H9 (cell line): ENCODE results near the gene MT1M. TPM values are rescaled to one million over a fixed set of nuclear protein-coding genes. Genes with fewer than 3 reads are reported as not detected.

Experiments
- DNase-seq: peaks from one replicate; pipeline ENCODE4 v3.0.0-alpha.2; 2017
- H2AFZ ChIP-seq: one replicate; pipeline ENCODE4 v1.6.1; 2013; ENCODE audit warnings: mild to moderate bottlenecking, low read length, control low read depth, moderate library complexity
- H2AK5ac ChIP-seq: 2 replicates; pipeline ENCODE4 v1.6.1; 2013; ENCODE audit warnings: low read length, control low read depth, mixed read lengths; ENCODE audit not compliant: insufficient read length
- H2BK120ac ChIP-seq: one replicate; pipeline ENCODE4 v1.6.1; 2013; ENCODE audit warnings: low read depth, mild to moderate bottlenecking, low read length, control low read depth, inconsistent platforms; ENCODE audit not compliant: poor library complexity, severe bottlenecking
- H2BK12ac ChIP-seq: 2 replicates; pipeline ENCODE4 v1.6.1; 2013; ENCODE audit warnings: low read length, control low read depth, mixed read lengths, low read depth; ENCODE audit not compliant: insufficient read length
- H2BK15ac ChIP-seq: 2 replicates; pipeline ENCODE4 v1.6.1; 2013; ENCODE audit warnings: low read depth, low read length, control low read depth
- H2BK20ac ChIP-seq: one replicate; pipeline ENCODE4 v1.6.1; 2013; ENCODE audit warnings: low read depth, mild to moderate bottlenecking, low read length, control low read depth, inconsistent platforms; ENCODE audit not compliant: poor library complexity, severe bottlenecking
- H2BK5ac ChIP-seq: 2 replicates; pipeline ENCODE4 v1.6.1; 2013; ENCODE audit warnings: low read length, control low read depth, mixed read lengths; ENCODE audit not compliant: insufficient read length
- H3K14ac ChIP-seq: 2 replicates; pipeline ENCODE4 v1.6.1; 2013; ENCODE audit warnings: low read length, control low read depth; ENCODE audit not compliant: insufficient read depth
- H3K18ac ChIP-seq: 2 replicates; pipeline ENCODE4 v1.6.1; 2013; ENCODE audit warnings: low read depth, mild to moderate bottlenecking, mixed read lengths, low read length, control low read depth; ENCODE audit not compliant: insufficient read length
- H3K23ac ChIP-seq: 2 replicates; pipeline ENCODE4 v1.6.1; 2013; ENCODE audit warnings: low read length, control low read depth, mixed read lengths, low read depth; ENCODE audit not compliant: insufficient read length
- H3K23me2 ChIP-seq: 2 replicates; pipeline ENCODE4 v1.6.1; 2013; ENCODE audit warnings: low read depth, mild to moderate bottlenecking, mixed read lengths, low read length, control low read depth; ENCODE audit not compliant: insufficient read length, poor library complexity, severe bottlenecking
- H3K27ac ChIP-seq: 2 replicates; pipeline ENCODE4 v1.5.1; 2013; ENCODE audit warnings: low read length, control low read depth, mixed read lengths, low read depth; ENCODE audit not compliant: insufficient read length
- H3K27me3 ChIP-seq: 2 replicates; pipeline ENCODE4 v1.6.1; 2013; ENCODE audit warnings: low read length, control low read depth, inconsistent platforms; ENCODE audit not compliant: insufficient read depth
- H3K4ac ChIP-seq: 2 replicates; pipeline ENCODE4 v1.6.1; 2013; ENCODE audit warnings: low read depth, mild to moderate bottlenecking, control low read depth, inconsistent platforms, low read length, moderate library complexity
- H3K4me1 ChIP-seq: 2 replicates; pipeline ENCODE4 v1.6.1; 2013; ENCODE audit warnings: low read length, control low read depth, inconsistent platforms; ENCODE audit not compliant: insufficient read depth
- H3K4me2 ChIP-seq: 2 replicates; pipeline ENCODE4 v1.6.1; 2013; ENCODE audit warnings: low read length, control low read depth, mixed read lengths; ENCODE audit not compliant: insufficient read length, insufficient read depth
- H3K56ac ChIP-seq: 2 replicates; pipeline ENCODE4 v1.6.1; 2013; ENCODE audit warnings: low read depth, mild to moderate bottlenecking, mixed read lengths, low read length, control low read depth; ENCODE audit not compliant: insufficient read length
- H3K79me1 ChIP-seq: 2 replicates; pipeline ENCODE4 v1.6.1; 2013; ENCODE audit warnings: low read depth, mild to moderate bottlenecking, moderate library complexity, low read length, control low read depth, inconsistent platforms; ENCODE audit not compliant: insufficient read depth, poor library complexity, severe bottlenecking
- H3K79me2 ChIP-seq: 2 replicates; pipeline ENCODE4 v1.6.1; 2013; ENCODE audit warnings: low read length, control low read depth, inconsistent platforms; ENCODE audit not compliant: insufficient read depth
- H3K9ac ChIP-seq: 2 replicates; pipeline ENCODE4 v1.6.1; 2013; ENCODE audit warnings: low read length, control low read depth, mixed read lengths; ENCODE audit not compliant: insufficient read length; ENCODE audit errors: extremely low read depth
- H3K9me3 ChIP-seq: one replicate; pipeline ENCODE4 v1.6.1; 2013; ENCODE audit warnings: low read depth, low read length, inconsistent platforms; ENCODE audit not compliant: control insufficient read depth
- H3T11ph ChIP-seq: one replicate; pipeline ENCODE4 v1.6.1; 2013; ENCODE audit warnings: mild to moderate bottlenecking, low read length, control low read depth, inconsistent platforms
- H4K20me1 ChIP-seq: one replicate; pipeline ENCODE4 v1.6.1; 2013; ENCODE audit not compliant: control insufficient read depth, insufficient read length, insufficient read depth
- H4K5ac ChIP-seq: 2 replicates; pipeline ENCODE4 v1.6.1; 2013; ENCODE audit warnings: low read depth, mild to moderate bottlenecking, mixed read lengths, low read length, control low read depth; ENCODE audit not compliant: insufficient read length
- H4K8ac ChIP-seq: replicated peaks from 2 replicates; pipeline ENCODE4 v1.6.1; 2013; ENCODE audit warnings: low read length, control low read depth, mixed read lengths, low read depth; ENCODE audit not compliant: insufficient read length
- H4K91ac ChIP-seq: 2 replicates; pipeline ENCODE4 v1.6.1; 2013; ENCODE audit warnings: low read depth, mild to moderate bottlenecking, moderate library complexity, mixed read lengths, low read length, control low read depth; ENCODE audit not compliant: insufficient read length
- H3K27ac Mint-ChIP-seq, 3 experiments: 2 replicates in 2 of 3; 3 replicates in 1 of 3; pipeline ENCODE4 v1.8.0; 2020 to 2021; ENCODE audit warnings: mixed read lengths in 3 of 3, mild to moderate bottlenecking in 1 of 3, moderate library complexity in 1 of 3
- H3K27me3 Mint-ChIP-seq: 2 replicates; pipeline ENCODE4 v1.8.0; 2021; ENCODE audit warnings: low read depth, mild to moderate bottlenecking, moderate library complexity, mixed read lengths
- H3K36me3 Mint-ChIP-seq, 3 experiments: 2 replicates in 2 of 3; 3 replicates in 1 of 3; pipeline ENCODE4 v1.8.0; 2020 to 2021; ENCODE audit warnings: low read depth in 3 of 3, mixed read lengths in 3 of 3; ENCODE audit not compliant: insufficient read depth in 1 of 3
- H3K4me1 Mint-ChIP-seq, 2 experiments: 2 replicates each; pipeline ENCODE4 v1.8.0; 2020; ENCODE audit warnings: mixed read lengths in 2 of 2
- H3K4me3 Mint-ChIP-seq, 2 experiments: 2 replicates in 1 of 2; 3 replicates in 1 of 2; pipeline ENCODE4 v1.8.0; 2020 to 2021; ENCODE audit warnings: mild to moderate bottlenecking in 2 of 2, mixed read lengths in 2 of 2, moderate library complexity in 1 of 2
- H3K9me3 Mint-ChIP-seq, 2 experiments: 2 replicates in 1 of 2; 3 replicates in 1 of 2; pipeline ENCODE4 v1.8.0; 2020; ENCODE audit warnings: mild to moderate bottlenecking in 2 of 2, mixed read lengths in 2 of 2, moderate library complexity in 1 of 2
- WGBS: extraction: QIAGEN DNeasy Blood & Tissue Kit; methylation state at CpG from one replicate; pipeline ENCODE4 v1.1.7; 2013; ENCODE audit warnings: missing lambda C conversion rate, low lambda C conversion rate, mixed read lengths; ENCODE audit not compliant: insufficient read length; ENCODE audit errors: extremely low coverage; 5-methylcytosine and 5-hydroxymethylcytosine counted together
- total RNA-seq: library from RNA; stranded (reverse); gene quantifications from 2 replicates; pipeline ENCODE4 v1.2.1, GENCODE V29; 2021
- TF ChIP-seq, protein P1 (sequence below): fragments of 200-600 bp; sonication (generic); conservative IDR thresholded peaks from 3 replicates; pipeline ENCODE4 v1.8.0; 2021; ENCODE audit warnings: antibody characterized with exemption, mild to moderate bottlenecking

The MT1M gene
- total RNA-seq, 1 experiment from 2014 or later, result 1.4 TPM

- H4K20me1 ChIP-seq, result no peaks in the 10 kb centered on the region
- H3K14ac ChIP-seq, result no peak overlapping the region
- WGBS, result no CpG with 5 or more reads among the region's 5 CpGs
- H3K9me3 ChIP-seq, result no peaks in the 10 kb centered on the region
- H3K79me2 ChIP-seq, result no peaks in the 10 kb centered on the region
- no peak overlapping the region for H3T11ph ChIP-seq
- no peak overlapping the region for H2BK15ac ChIP-seq
- H3K27me3 ChIP-seq, result peaks cover 75% of the 10 kb centered on the region
- H3K27ac Mint-ChIP-seq, result no peak overlapping the region; a peak in 1 of 7 replicates
- no peak for DNase-seq
- peak overlapping the region; percentile 43 for H3K4me2 ChIP-seq
- no peak overlapping the region for H3K4ac ChIP-seq
- H3K4me1 Mint-ChIP-seq, result peaks cover 16 to 29% of the 10 kb centered on the region in 2 experiments
- no peak overlapping the region for H2AK5ac ChIP-seq
- H3K27ac ChIP-seq, result no peak overlapping the region
- no peaks in the 10 kb centered on the region for H3K36me3 Mint-ChIP-seq
- no peaks in the 10 kb centered on the region for H3K79me1 ChIP-seq
- peaks cover 99% of the 10 kb centered on the region for H3K27me3 Mint-ChIP-seq
- no peak overlapping the region for H3K56ac ChIP-seq
- no peak overlapping the region for H2BK20ac ChIP-seq
- H4K5ac ChIP-seq, result no peak overlapping the region
- TF ChIP-seq, protein P1, sequence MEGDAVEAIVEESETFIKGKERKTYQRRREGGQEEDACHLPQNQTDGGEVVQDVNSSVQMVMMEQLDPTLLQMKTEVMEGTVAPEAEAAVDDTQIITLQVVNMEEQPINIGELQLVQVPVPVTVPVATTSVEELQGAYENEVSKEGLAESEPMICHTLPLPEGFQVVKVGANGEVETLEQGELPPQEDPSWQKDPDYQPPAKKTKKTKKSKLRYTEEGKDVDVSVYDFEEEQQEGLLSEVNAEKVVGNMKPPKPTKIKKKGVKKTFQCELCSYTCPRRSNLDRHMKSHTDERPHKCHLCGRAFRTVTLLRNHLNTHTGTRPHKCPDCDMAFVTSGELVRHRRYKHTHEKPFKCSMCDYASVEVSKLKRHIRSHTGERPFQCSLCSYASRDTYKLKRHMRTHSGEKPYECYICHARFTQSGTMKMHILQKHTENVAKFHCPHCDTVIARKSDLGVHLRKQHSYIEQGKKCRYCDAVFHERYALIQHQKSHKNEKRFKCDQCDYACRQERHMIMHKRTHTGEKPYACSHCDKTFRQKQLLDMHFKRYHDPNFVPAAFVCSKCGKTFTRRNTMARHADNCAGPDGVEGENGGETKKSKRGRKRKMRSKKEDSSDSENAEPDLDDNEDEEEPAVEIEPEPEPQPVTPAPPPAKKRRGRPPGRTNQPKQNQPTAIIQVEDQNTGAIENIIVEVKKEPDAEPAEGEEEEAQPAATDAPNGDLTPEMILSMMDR, result no peak
- H2BK5ac ChIP-seq, result no peak overlapping the region
- H3K4me3 Mint-ChIP-seq, result peak overlapping the region; percentile 54 to 76
- H2BK12ac ChIP-seq, result no peak overlapping the region
- no peak overlapping the region for H3K23ac ChIP-seq
- no peak overlapping the region for H2BK120ac ChIP-seq
- H3K18ac ChIP-seq, result no peak overlapping the region
- no peaks in the 10 kb centered on the region; a peak in 1 of 5 replicates for H3K9me3 Mint-ChIP-seq
- H4K8ac ChIP-seq, result no peak overlapping the region
- H3K9ac ChIP-seq, result no peak overlapping the region
- no peaks in the 10 kb centered on the region for H3K4me1 ChIP-seq
- H2AFZ ChIP-seq, result no peak overlapping the region
- no peak overlapping the region for H4K91ac ChIP-seq
- no peaks in the 10 kb centered on the region for H3K23me2 ChIP-seq
Measured at GRCh38 chr16:56643833-56644232, 11.4 kb downstream of the MT1M start.
